WI38 (cell line): Measurements from ENCODE around the gene PRKCZ.

Source experiments
- H3K4me3 ChIP-seq: 2 replicates; pipeline ENCODE4 v1.5.1; 2011; ENCODE audit warnings: low read depth, mild to moderate bottlenecking, control low read depth, low read length
- CTCF ChIP-seq: IDR thresholded peaks from 2 replicates; pipeline ENCODE4 v1.5.1; 2012; ENCODE audit warnings: low read depth, mild to moderate bottlenecking, control low read depth, low read length

Gene PRKCZ

GRCh38 chr1:2185880-2186855 is 136.0 kb downstream of the PRKCZ start:
- H3K4me3 ChIP-seq = no peak overlapping the region
- TF ChIP-seq CTCF = no peak

DNA sequence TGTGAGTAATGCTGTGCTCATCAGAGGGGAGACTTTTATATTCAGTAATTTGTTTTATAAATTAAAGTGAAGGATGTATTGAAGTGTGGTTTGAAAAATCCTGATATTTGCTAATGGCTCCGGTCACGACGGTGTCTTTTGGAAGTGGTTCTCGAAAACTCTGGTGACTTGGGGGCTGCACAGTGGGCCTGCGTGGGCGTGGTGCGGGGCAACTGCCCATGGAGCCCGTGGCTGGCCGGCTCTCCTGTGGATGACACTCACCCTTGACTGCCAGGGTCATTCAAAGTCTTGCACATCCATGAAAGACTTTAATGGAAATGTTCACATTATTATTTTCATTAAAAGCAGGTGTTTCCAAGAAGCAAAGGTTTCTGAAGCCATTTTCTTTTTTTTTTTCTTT is 136.7 kb downstream of the PRKCZ start:
- no peak overlapping the region for H3K4me3 ChIP-seq
- no peak for TF ChIP-seq CTCF

- no peak overlapping the region for H3K4me3 ChIP-seq
- TF ChIP-seq CTCF = no peak
Observed at GRCh38 chr1:2187619-2188018, 137.4 kb downstream of the PRKCZ start.

DNA sequence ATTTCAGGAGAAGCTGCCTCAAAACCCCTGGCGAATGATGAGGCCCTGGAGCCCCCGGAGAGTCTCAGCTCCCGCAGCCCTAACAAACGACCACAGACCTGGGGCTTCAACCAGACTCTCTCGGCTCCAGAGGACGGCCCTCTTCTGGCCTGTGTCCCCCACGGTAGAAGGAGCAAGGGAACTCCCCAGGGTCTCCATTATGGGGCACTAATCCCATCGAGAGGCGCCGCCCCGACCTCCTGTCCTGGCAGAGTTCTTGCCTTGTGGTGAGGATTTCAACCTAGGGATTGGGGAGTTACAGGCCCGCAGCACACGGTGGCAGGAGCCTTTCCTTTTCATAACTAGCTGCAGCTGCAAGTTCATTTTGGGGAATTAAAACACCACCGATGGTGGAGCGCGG is 138.1 kb downstream of the PRKCZ start:
- TF ChIP-seq CTCF = no peak
- H3K4me3 ChIP-seq = no peak overlapping the region

DNA sequence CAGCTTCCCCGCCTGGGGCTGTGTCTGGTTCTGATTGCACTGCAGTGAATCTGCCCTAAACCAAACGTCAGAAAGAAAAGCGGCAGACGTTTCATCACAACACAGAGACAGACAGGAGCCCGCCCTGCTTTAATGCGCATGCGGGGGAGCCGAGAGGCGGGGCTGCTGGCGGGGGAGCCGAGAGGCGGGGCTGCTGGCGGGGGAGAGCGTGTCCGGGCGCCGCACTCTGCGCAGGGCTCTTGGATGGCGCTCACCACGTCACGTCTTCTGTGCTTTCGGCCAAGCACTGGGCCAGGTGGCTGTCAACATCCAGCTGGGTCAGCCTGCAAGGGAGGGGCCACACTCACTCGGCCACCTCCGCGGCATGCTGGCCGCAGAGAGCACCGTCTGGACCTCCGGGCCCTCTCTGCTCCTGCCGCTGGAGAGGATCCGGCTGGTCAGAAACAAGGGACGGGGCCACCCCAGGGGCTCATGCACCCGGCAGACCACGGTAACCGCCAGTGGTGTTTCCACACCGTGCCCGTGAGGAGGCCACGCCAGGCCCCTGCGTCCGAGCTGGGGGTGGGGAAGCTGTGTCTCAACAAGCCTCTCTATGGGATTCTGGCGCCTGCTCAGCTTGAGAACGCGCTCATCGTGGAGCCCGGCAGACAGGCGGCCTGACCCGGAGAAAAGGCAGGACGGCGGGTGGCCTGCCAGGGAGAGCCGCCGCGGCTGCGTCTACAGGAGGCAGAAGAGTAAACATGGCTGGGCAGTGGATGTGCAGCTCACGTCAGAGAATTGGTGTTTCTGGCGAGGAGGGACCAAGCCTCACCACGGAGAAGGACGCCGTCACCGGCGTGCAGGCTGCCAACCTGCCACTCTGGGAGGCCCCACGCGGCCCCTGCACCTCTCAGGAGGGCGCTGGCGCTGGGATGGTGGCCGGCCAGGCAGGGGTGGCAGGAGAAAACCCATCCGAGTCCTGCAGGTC is 139.5 kb downstream of the PRKCZ start:
- H3K4me3 ChIP-seq = peak overlapping the region; percentile 55
- no peak for TF ChIP-seq CTCF

DNA sequence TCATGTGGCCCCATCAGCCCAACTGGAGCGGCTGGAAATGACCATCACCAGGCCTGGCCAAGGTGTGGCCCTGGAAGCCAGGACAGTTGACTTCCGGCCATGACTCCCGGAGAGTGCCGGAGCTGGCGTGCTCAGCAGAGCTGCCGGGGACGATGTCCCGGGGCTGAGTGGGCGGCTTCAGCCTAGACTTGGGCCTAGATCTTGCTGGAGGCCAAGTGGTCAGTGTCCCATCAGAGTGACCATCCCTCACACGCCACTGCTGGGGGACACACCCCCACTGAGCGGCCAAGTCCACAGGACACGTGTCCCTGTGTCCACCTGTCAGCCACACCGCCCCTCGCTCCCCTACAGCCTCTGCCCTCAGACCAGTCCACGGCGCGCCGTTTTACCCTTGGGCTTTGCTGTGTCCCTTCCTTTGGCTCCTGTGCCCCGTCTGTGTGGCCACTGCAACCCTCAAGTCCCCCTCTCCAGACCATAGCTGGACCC is 140.3 kb downstream of the PRKCZ start:
- no peak for TF ChIP-seq CTCF
- peak overlapping the region; percentile 55 for H3K4me3 ChIP-seq
